Left ventricle myocardium inferior (tissue), 1 donor: Measurements from ENCODE around the gene TSPAN18. TPM values are rescaled to one million over a fixed set of nuclear protein-coding genes. Genes with fewer than 3 reads are reported as not detected.

Source experiments
- DNase-seq: peaks from one replicate; pipeline ENCODE4 v3.0.0-alpha.2; 2020
- H3K27ac ChIP-seq: fragments of 200-600 bp; replicated peaks from 2 replicates; pipeline ENCODE4 v1.8.0; 2021
- H3K27me3 ChIP-seq: fragments of 200-600 bp; 2 replicates; pipeline ENCODE4 v1.8.0; 2021; ENCODE audit warnings: low read depth
- H3K36me3 ChIP-seq: fragments of 200-600 bp; 2 replicates; pipeline ENCODE4 v1.8.0; 2021
- H3K4me1 ChIP-seq: fragments of 200-600 bp; 2 replicates; pipeline ENCODE4 v1.8.0; 2021
- H3K4me3 ChIP-seq: fragments of 200-600 bp; 2 replicates; pipeline ENCODE4 v1.8.0; 2021; ENCODE audit warnings: mild to moderate bottlenecking, moderate library complexity
- H3K9me3 ChIP-seq: fragments of 200-600 bp; replicated peaks from 2 replicates; pipeline ENCODE4 v1.8.0; 2021
- intact Hi-C: fragments of 100-400 bp; cut with micrococcal nuclease; formaldehyde crosslinking; loops from one replicate; pipeline ENCODE4 v1.11.0; 2022
- total RNA-seq: library from RNA; stranded (reverse); fragmentation: NEBNext Ultra II Directional; extraction: Animal tissue kit (Norgen Biotek cat#: 25700); gene quantifications from one replicate; pipeline ENCODE4 v1.2.1, GENCODE V29; 2021
- TF ChIP-seq, protein P1 (sequence below): fragments of 200-600 bp; IDR thresholded peaks from 2 replicates; pipeline ENCODE4 v1.8.0; 2021; ENCODE audit warnings: antibody characterized with exemption, mild to moderate bottlenecking, borderline replicate concordance
- donor health status: DM: no; HTN: yes; CAD: no; lungs with severe emphysema.

The TSPAN18 gene
- total RNA-seq, 1 donor from 2014 or later, result 129 TPM

DNA sequence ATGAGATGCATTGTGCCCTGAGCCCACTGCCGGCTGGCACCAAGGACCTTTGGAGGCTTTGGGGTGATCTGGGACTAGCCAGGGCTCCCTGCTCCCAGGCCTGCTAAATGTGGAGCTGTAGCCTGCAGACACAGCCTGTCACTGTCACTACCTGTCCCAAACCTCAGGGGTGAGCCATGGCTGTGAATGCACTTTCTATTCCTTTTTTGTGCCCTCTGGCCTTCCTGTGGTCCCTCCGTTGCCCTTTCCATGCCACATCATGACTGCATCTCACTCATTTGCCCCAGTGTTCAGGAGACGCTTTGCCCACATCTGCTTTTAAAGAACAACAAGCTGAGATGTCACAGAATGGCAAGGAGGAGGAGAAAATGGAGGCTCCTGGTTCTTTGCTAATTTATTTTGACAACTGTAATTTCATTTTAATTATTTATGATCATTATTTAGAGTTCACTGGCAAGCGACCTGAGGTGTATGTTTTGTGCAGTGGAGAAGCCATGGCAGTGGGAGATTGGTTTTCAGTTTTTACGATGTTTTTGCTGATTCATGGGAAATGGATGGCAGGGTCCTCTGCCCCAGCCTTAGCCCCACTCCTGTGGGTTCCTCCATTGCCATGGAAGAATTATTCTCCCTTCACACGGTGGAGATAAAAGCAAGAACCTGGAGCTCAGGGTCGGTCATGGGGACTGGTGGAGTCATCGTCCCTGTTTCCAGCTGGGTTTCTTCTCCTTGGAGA, 69.2 kb downstream of the TSPAN18 start:
- Histone ChIP-seq H3K4me3 (no peak overlapping the region), H3K27me3 (no peaks in the 10 kb centered on the region), H3K27ac (no peak overlapping the region), H3K36me3 (no peaks in the 10 kb centered on the region), H3K9me3 (no peaks in the 10 kb centered on the region), H3K4me1 (peaks cover 52% of the 10 kb centered on the region)
- intact Hi-C loops, result no loop called here
- no peak for DNase-seq
- TF ChIP-seq, protein P1, sequence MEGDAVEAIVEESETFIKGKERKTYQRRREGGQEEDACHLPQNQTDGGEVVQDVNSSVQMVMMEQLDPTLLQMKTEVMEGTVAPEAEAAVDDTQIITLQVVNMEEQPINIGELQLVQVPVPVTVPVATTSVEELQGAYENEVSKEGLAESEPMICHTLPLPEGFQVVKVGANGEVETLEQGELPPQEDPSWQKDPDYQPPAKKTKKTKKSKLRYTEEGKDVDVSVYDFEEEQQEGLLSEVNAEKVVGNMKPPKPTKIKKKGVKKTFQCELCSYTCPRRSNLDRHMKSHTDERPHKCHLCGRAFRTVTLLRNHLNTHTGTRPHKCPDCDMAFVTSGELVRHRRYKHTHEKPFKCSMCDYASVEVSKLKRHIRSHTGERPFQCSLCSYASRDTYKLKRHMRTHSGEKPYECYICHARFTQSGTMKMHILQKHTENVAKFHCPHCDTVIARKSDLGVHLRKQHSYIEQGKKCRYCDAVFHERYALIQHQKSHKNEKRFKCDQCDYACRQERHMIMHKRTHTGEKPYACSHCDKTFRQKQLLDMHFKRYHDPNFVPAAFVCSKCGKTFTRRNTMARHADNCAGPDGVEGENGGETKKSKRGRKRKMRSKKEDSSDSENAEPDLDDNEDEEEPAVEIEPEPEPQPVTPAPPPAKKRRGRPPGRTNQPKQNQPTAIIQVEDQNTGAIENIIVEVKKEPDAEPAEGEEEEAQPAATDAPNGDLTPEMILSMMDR, result no peak

DNA sequence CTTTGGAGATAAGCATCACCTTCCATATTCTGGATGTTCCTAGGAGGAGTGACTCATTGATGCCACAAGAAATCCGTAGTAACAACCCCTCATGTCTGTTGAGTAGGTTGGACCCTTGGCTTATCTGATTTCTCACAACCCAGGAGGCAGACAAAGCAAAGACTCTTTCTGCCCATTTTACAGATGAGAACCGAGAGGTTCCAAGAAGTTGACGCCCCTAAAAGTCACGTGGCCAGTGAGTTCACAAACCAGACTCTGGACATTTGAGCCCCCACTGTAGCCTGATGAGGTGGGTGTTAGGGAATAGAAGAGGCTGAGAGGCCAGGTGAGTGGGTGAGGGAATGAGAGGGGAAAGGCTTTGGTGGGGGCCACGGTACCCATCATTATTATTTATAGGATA, 70.3 kb downstream of the TSPAN18 start:
- no peak for DNase-seq
- TF ChIP-seq, protein P1, result no peak
- Histone ChIP-seq H3K27me3 (no peaks in the 10 kb centered on the region), H3K9me3 (no peaks in the 10 kb centered on the region), H3K4me3 (no peak overlapping the region), H3K27ac (no peak overlapping the region), H3K36me3 (no peaks in the 10 kb centered on the region), H3K4me1 (peaks cover 49% of the 10 kb centered on the region)
- intact Hi-C loops, result no loop called here

DNA sequence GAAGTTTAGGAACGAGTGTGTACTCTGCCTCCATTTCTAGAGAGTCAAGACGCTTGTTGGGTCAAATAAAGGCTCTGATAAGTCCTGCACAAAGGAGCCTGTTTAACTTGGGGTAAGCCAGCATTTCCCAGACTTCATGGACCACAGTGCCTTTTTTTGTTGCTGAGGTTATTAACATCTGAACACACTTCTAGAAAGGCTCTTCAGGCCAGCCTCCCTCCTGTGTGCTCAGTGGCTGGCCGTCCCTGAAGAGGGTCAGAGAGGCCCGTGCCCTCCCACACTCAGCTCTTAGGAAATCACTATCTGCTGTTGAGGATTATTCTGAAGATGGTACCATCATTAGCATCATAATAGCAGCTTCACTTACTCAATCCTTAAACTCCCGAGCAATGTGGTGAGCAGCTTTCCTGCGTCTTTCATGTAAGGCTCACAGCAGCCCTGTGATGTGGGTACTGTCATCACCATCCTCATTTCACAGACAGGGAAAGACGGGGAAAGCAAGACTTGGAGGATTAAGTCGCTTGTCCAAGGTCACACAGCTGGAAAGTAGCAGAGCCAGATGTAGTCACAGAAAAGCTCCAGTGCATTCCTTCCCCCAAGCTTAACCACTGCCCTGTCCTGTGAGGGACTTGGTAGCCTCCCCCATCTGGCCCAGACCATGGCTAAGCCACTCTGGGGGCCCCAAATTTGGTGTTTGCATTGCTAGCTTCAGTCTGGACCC, 71.3 kb downstream of the TSPAN18 start:
- Histone ChIP-seq H3K36me3 (no peaks in the 10 kb centered on the region), H3K4me3 (no peak overlapping the region), H3K27me3 (no peaks in the 10 kb centered on the region), H3K27ac (no peak overlapping the region), H3K4me1 (peaks cover 47% of the 10 kb centered on the region), H3K9me3 (no peaks in the 10 kb centered on the region)
- intact Hi-C loops, result no loop called here
- no peak for DNase-seq
- TF ChIP-seq, protein P1, result no peak

DNA sequence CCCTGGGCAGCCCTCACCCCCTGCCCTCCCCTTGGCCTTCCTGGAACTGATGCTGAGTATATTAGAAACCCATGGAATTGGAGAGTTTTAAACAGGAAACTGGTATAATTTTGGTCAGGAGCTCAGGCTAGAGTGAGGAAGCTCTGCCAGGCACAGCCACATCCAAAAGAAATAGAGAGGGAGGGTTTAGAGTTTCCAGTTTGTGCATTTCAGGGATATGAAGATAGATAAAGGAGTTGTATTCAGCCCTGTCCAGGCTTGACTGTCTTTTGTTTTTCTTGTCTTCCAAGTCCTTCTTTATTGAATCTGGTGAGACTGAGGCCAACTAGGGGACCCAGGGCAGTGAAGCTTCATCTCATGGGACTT, 71.8 kb downstream of the TSPAN18 start:
- intact Hi-C loops, result no loop called here
- TF ChIP-seq, protein P1, result no peak
- H3K9me3 ChIP-seq, result no peaks in the 10 kb centered on the region
- H3K4me3 ChIP-seq, result no peak overlapping the region
- DNase-seq, result no peak
- H3K4me1 ChIP-seq, result peaks cover 44% of the 10 kb centered on the region
- no peak overlapping the region for H3K27ac ChIP-seq
- no peaks in the 10 kb centered on the region for H3K27me3 ChIP-seq
- H3K36me3 ChIP-seq, result no peaks in the 10 kb centered on the region

DNA sequence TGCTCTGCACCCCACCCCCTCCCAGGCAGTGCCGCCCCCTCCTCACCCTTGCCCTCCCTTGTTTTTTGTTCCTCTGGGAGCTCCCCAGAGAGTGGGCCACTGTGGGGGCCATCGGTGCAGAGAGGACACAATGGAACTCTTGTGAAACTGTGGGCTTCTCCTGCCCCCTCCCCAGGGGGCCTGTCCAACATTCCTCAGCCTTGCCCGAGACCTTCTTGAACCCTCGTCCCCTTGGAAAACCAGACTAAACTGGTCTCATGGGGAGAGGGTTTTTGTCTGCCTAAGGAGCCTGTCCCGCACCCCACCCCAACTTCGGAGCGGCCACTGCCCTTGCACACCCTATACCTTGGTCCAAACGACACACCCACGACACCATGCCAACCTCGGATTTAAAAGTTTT, 72.2 kb downstream of the TSPAN18 start:
- intact Hi-C loops, result no loop called here
- H3K4me1 ChIP-seq, result peaks cover 40% of the 10 kb centered on the region
- DNase-seq, result no peak
- no peaks in the 10 kb centered on the region for H3K9me3 ChIP-seq
- TF ChIP-seq, protein P1, result no peak
- no peak overlapping the region for H3K27ac ChIP-seq
- no peaks in the 10 kb centered on the region for H3K36me3 ChIP-seq
- no peaks in the 10 kb centered on the region for H3K27me3 ChIP-seq
- no peak overlapping the region for H3K4me3 ChIP-seq
